ENCODE data around the gene UTF1.

DNA sequence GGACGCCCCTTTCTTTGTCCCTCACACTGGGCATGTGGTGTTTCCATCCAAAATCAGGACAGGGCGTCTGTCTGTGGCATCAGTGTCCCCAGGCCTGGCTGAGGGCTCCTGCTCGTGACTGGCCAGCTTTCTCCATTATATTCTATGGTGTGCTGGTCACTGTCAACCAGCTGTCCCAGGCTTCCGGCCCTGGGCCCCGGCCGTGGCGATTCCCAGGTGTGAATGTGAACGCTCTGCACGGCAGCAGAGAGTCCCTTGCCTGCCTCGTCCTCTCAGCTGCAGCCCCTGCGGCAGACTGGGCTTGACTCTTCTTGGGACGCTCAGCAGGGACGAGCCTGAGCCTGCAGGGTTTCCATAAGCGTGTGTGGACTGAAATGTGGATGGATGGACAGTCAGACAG is 5.9 kb upstream of the UTF1 start:
- TF ChIP-seq POLR2A (IDR thresholded peaks at IDR 0.05; ENCODE audit: low read depth, low read length), result no peak
- no peak for TF ChIP-seq TAF1 (IDR thresholded peaks at IDR 0.05; ENCODE audit: low read depth, low read length)
- TF ChIP-seq POLR2AphosphoS5 (IDR thresholded peaks at IDR 0.05; ENCODE audit: low read depth, low read length), result no peak
